Ovary (tissue), 9 donors: ENCODE results near the gene DNHD1. TPM values are rescaled to one million over a fixed set of nuclear protein-coding genes. Genes with fewer than 3 reads are reported as not detected.
A peak's percentile ranks its signal among the peaks of the same experiment; 100 is the strongest.

ENCODE experiments used
- DNase-seq, 5 donors: peaks; one replicate each; pipeline ENCODE4 v3.0.0-alpha.2; 2019 to 2020
- H3K27ac ChIP-seq, 2 donors: fragments of 200-600 bp; one replicate each; pipeline versions ENCODE4 v1.5.1 to v1.8.0; 2019 to 2022
- H3K27me3 ChIP-seq: fragments of 200-600 bp; one replicate; pipeline ENCODE4 v1.8.0; 2022
- H3K36me3 ChIP-seq: fragments of 200-600 bp; sonication (generic); one replicate; pipeline ENCODE4 v1.5.1; 2019
- H3K4me1 ChIP-seq: one replicate; pipeline ENCODE4 v1.8.1; 2013; ENCODE audit warnings: mild to moderate bottlenecking, moderate library complexity; ENCODE audit not compliant: insufficient read depth
- H3K4me3 ChIP-seq: fragments of 200-600 bp; sonication (generic); one replicate; pipeline ENCODE4 v1.5.1; 2017
- H3K9me3 ChIP-seq, 2 donors: fragments of 200-600 bp in 1 of 2; sonication (generic) in 1 of 2; one replicate each; pipeline versions ENCODE4 v1.5.1 to v1.8.1; 2013 to 2019; ENCODE audit warnings: mild to moderate bottlenecking in 1 of 2, moderate library complexity in 1 of 2
- CTCF ChIP-seq, 3 donors: fragments of 450-650 bp in 2 of 3; fragments of 200-600 bp in 1 of 3; IDR thresholded peaks; one replicate each; pipeline versions ENCODE4 v1.5.1 to v1.8.0; 2016 to 2022; ENCODE audit warnings: antibody characterized with exemption in 3 of 3, mild to moderate bottlenecking in 1 of 3
- EP300 ChIP-seq: sonication (generic); formaldehyde crosslinking; IDR thresholded peaks from one replicate; pipeline ENCODE4 v1.6.1; 2017; ENCODE audit warnings: antibody characterized with exemption
- POLR2A ChIP-seq: fragments of 450-650 bp; IDR thresholded peaks from one replicate; pipeline ENCODE4 v1.6.1; 2017; ENCODE audit warnings: antibody characterized with exemption, mild to moderate bottlenecking, moderate library complexity
- WGBS, 3 donors: extraction: QIAGEN DNeasy Blood & Tissue Kit in 1 of 3; methylation state at CpG; one replicate each; pipeline versions ENCODE4 v1.1.5 to v1.1.7; 2013 to 2017; 5-methylcytosine and 5-hydroxymethylcytosine counted together
- intact Hi-C, 4 donors: fragments of 100-400 bp; cut with DNase I; formaldehyde crosslinking; loops; one replicate each; pipeline versions ENCODE4 v1.11.0 to v1.15.1; 2022 to 2023
- polyA plus RNA-seq, 2 donors: library from polyadenylated mRNA; stranded (reverse); fragments of 200-250 nt in 1 of 2; fragments of 350-450 nt in 1 of 2; fragmentation: Illumina TruSeq in 1 of 2; extraction: RNeasy Lipid Tissue Mini Kit (QIAGEN cat#74804) in 1 of 2; gene quantifications; one replicate each; pipeline ENCODE4 v1.2.3, GENCODE V29; 2013 to 2014
- total RNA-seq, 7 donors: library from RNA; depleted of rRNA in 2 of 7; stranded (reverse); fragments of >200 nt in 2 of 7; fragmentation: NEBNext Ultra II Directional in 3 of 7; extraction: Animal tissue kit (Norgen Biotek cat#: 25700) in 3 of 7; gene quantifications; one replicate each; pipeline versions ENCODE4 v1.1.0 to v1.2.4, GENCODE V29; 2016 to 2023
- donor health status: DM: no; HTN: no; CAD: no; lungs with moderate emphysema.
- donor health status: DM: no; HTN: no; CAD: no.
- donor health status: Bipolar disorder and iron deficiency.
- donor health status: DM: yes; HTN: yes; CAD: no.
- donor health status: DM: no; HTN: no; CAD: no.
- donor health status: DM: yes; HTN: yes; CAD: no.

DNHD1 gene
- total and polyA plus RNA-seq, 9 donors: 4.0 to 27.6 (median 9.2) TPM

DNA sequence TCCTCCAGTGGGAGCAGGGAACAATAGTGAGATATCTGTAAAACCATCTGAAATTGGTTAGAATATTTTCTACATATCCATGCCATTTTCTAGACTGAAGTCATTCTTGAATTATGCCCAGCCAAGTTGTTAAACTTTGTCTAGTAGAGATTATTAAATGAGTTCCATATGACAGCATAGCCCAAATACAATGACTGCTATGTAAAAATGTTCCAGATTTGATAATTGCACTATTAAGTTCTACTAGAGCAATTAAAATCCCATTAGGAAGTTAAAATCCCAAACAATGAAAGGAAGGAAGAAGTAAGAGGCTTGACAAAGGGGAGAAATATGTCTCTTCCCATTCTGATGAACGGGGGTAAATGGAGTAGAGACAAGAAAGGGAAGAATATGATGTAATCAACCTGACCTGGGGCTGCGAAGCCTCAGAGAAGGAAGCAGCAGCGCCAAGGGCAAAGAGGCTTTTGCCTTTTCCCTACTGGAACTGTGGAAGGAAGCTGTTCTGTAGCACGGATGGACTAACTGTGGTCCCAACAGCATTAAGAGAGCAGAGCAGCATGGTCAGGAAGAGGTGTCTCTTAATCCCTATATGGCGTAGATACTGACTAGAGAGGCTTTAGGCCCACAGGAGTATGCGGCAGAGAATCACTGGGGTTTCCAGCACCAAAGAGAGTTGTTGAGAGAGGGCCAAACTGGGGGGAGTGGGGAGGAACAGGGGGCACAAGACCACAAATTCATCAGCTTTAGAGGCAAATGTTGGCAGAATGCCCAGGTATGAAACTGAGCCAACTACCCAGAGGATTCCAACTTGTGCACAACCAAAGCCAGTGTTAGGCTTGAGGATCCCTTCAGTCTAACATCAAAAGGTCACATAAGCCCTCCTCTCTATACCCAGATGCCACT, 79.6 kb downstream of the DNHD1 start:
- 27 to 34% (median 33%) methylated on average over 5 to 6 of the region's 6 CpGs for WGBS, 3 donors
- TF ChIP-seq EP300 (no peak), CTCF (IDR thresholded peaks at IDR 0.05) (no peak), POLR2A (no peak)
- intact Hi-C loops: no loop called here
- H3K27ac ChIP-seq: peak overlapping the region in 1 of 2 donors; percentile 63
- H3K27me3 ChIP-seq: no peaks in the 10 kb centered on the region
- H3K4me1 ChIP-seq: peaks cover 6% of the 10 kb centered on the region
- peak in 4 of 5 donors; percentile 53 to 77 (median 58) for DNase-seq
- H3K9me3 ChIP-seq: no peaks in the 10 kb centered on the region
- no peak overlapping the region for H3K4me3 ChIP-seq
- H3K36me3 ChIP-seq: no peaks in the 10 kb centered on the region

DNA sequence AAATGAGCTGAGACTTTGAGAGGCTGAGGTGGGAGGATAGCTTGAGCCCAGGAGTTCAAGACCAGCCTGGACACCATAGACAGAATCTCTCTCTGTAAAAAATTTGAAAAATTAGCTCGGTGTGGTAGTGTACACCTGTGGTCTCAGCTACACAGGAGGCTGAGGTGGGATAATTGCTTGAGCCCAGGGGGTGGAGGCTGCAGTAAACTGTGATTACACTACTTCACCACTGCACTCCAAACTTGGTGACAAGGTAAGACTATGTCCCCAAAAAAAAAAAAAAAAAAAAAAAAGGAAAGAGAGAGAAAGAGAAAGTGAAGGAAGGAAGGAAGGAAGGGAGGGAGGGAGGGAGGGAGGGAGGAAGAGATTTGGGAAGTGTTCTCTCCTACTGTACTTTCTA, 81.1 kb downstream of the DNHD1 start:
- no peak for DNase-seq
- H3K4me1 ChIP-seq: peaks cover 6% of the 10 kb centered on the region
- no peaks in the 10 kb centered on the region for H3K9me3 ChIP-seq
- no peak for TF ChIP-seq EP300
- no peak for TF ChIP-seq POLR2A
- H3K4me3 ChIP-seq: no peak overlapping the region
- WGBS, 3 donors: 94 to 100% (median 98%) methylated on average over 1 of the region's 1 CpG
- no peak overlapping the region for H3K27ac ChIP-seq
- no peaks in the 10 kb centered on the region for H3K36me3 ChIP-seq
- intact Hi-C loops: no loop called here
- no peaks in the 10 kb centered on the region for H3K27me3 ChIP-seq

GRCh38 chr11:6579681-6580080, 82.6 kb downstream of the DNHD1 start:
- Histone ChIP-seq H3K9me3 (no peaks in the 10 kb centered on the region), H3K4me3 (no peak overlapping the region), H3K4me1 (peaks cover 6% of the 10 kb centered on the region), H3K27me3 (no peaks in the 10 kb centered on the region), H3K27ac (no peak overlapping the region), H3K36me3 (no peaks in the 10 kb centered on the region)
- no peak for TF ChIP-seq CTCF (IDR thresholded peaks at IDR 0.05)
- TF ChIP-seq EP300: no peak
- TF ChIP-seq POLR2A: no peak
- no peak for DNase-seq
- WGBS, 3 donors: 81 to 92% (median 81%) methylated on average over 2 of the region's 2 CpGs
- intact Hi-C loops: no loop called here

DNA sequence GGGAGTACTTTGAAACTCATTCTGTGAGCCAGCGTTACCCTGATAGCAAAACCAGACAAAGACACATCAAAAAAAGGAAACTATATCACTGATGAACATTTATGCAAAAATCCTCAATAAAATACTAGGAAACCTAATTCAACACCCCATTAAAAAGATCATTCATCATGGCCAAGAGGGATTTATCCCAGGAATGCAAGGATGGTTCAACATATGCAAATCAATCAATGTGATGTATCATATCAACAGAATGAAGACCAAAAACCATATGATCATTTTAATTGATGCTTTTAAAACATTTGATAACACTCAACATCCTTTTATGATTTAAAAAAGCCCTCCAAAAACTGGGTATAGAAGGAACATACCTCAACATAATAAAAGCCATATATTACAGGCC, 86.5 kb downstream of the DNHD1 start:
- DNase-seq: no peak
- no peak overlapping the region for H3K27ac ChIP-seq
- H3K4me1 ChIP-seq: no peaks in the 10 kb centered on the region
- no peak for TF ChIP-seq EP300
- no peak for TF ChIP-seq CTCF (IDR thresholded peaks at IDR 0.05)
- no peak for TF ChIP-seq POLR2A
- 95 to 98% (median 95%) methylated on average over 1 of the region's 1 CpG for WGBS, 3 donors
- no peaks in the 10 kb centered on the region for H3K9me3 ChIP-seq
- intact Hi-C loops: no loop called here
- no peaks in the 10 kb centered on the region for H3K36me3 ChIP-seq
- no peaks in the 10 kb centered on the region for H3K27me3 ChIP-seq
- H3K4me3 ChIP-seq: no peak overlapping the region

DNA sequence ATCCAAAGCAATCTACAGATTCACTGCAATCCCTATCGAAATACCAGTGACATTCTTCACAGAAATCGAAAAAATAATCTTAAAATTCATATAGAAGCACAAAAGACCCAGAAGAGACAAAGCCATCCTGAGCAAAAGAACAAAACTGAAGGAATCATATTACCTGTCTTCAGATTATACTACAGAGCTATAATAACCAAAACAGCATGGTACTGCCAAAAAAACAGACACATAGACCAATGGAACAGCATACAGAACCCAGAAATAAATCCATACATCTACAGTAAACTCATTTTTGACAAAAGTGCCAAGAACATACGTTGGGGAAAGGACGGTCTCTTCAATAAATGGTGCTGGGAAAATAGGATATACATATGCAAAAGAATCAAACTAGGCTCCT, 87.4 kb downstream of the DNHD1 start:
- Histone ChIP-seq H3K9me3 (no peaks in the 10 kb centered on the region), H3K36me3 (no peaks in the 10 kb centered on the region), H3K4me3 (no peak overlapping the region), H3K27ac (no peak overlapping the region), H3K4me1 (no peaks in the 10 kb centered on the region), H3K27me3 (no peaks in the 10 kb centered on the region)
- 90 to 94% (median 93%) methylated on average over 4 of the region's 4 CpGs for WGBS, 3 donors
- intact Hi-C loops: no loop called here
- no peak for DNase-seq
- no peak for TF ChIP-seq CTCF (IDR thresholded peaks at IDR 0.05)
- no peak for TF ChIP-seq POLR2A
- TF ChIP-seq EP300: no peak
